SU-DHL-6 (cell line): ENCODE results near the gene S100A16.

Source experiments
- H2AFZ ChIP-seq: fragments of 200-600 bp; sonication (generic); 2 replicates; pipeline ENCODE4 v1.6.1; 2014; ENCODE audit warnings: low read depth, mild to moderate bottlenecking, moderate library complexity, mixed read lengths, antibody characterized with exemption, low read length; ENCODE audit not compliant: severe bottlenecking
- H3F3A ChIP-seq: fragments of 200-600 bp; shearing (Covaris generic); 2 replicates; pipeline ENCODE4 v1.6.0; 2016; ENCODE audit warnings: antibody characterized with exemption, mild to moderate bottlenecking; ENCODE audit not compliant: insufficient read depth
- H3K27ac ChIP-seq: fragments of 200-600 bp; sonication (generic); 2 replicates; pipeline ENCODE4 v1.5.1; 2016; ENCODE audit warnings: low read depth, mild to moderate bottlenecking, low read length, moderate library complexity, mixed read lengths
- H3K27me3 ChIP-seq: fragments of 200-600 bp; sonication (generic), shearing (Covaris generic); 2 replicates; pipeline ENCODE4 v1.6.0; 2014; ENCODE audit warnings: mild to moderate bottlenecking, low read length
- H3K36me3 ChIP-seq: fragments of 200-600 bp; sonication (generic); 2 replicates; pipeline ENCODE4 v1.6.1; 2014; ENCODE audit warnings: mild to moderate bottlenecking, low read length, mixed read lengths
- H3K4me2 ChIP-seq: fragments of 300-600, 200-600 bp; shearing (Covaris generic), sonication (generic); 2 replicates; pipeline ENCODE4 v1.6.0; 2014; ENCODE audit warnings: low read length, low read depth, mild to moderate bottlenecking; ENCODE audit not compliant: poor library complexity, severe bottlenecking
- H3K4me3 ChIP-seq: fragments of 200-600 bp; sonication (generic); 2 replicates; pipeline ENCODE4 v1.5.1; 2014; ENCODE audit warnings: antibody characterized with exemption, low read length, mild to moderate bottlenecking, mixed read lengths; ENCODE audit not compliant: insufficient read depth, poor library complexity, severe bottlenecking
- H3K79me2 ChIP-seq: fragments of 200-600 bp; sonication (generic); 2 replicates; pipeline ENCODE4 v1.6.1; 2014; ENCODE audit warnings: mild to moderate bottlenecking, low read length, moderate library complexity; ENCODE audit not compliant: insufficient read depth
- H3K9ac ChIP-seq: fragments of 200-600 bp; sonication (generic); 2 replicates; pipeline ENCODE4 v1.7.0; 2014; ENCODE audit warnings: mild to moderate bottlenecking, low read length
- H3K9me2 ChIP-seq: fragments of 200-600 bp; sonication (generic); replicated peaks from 2 replicates; pipeline ENCODE4 v1.6.1; 2014; ENCODE audit warnings: low read length; ENCODE audit not compliant: insufficient read depth
- H3K9me3 ChIP-seq: fragments of 200-600 bp; sonication (generic); 2 replicates; pipeline ENCODE4 v1.6.1; 2014; ENCODE audit warnings: low read length, mixed read lengths; ENCODE audit not compliant: insufficient read depth
- H4K20me1 ChIP-seq: fragments of 200-600 bp; sonication (generic); 2 replicates; pipeline ENCODE4 v1.6.1; 2014; ENCODE audit warnings: low read depth, mild to moderate bottlenecking, antibody characterized with exemption, low read length, moderate library complexity, mixed read lengths
- EZH2phosphoT487 ChIP-seq: fragments of 200-600 bp; sonication (generic), shearing (Covaris generic); conservative IDR thresholded peaks from 2 replicates; pipeline ENCODE4 v1.6.1; 2018; ENCODE audit warnings: mild to moderate bottlenecking, antibody characterized with exemption, low read length, moderate library complexity, mixed read lengths
- TF ChIP-seq, protein P1 (sequence below): fragments of 200-600 bp; sonication (generic); IDR thresholded peaks from one replicate; pipeline ENCODE4 v1.5.1; 2017; ENCODE audit warnings: antibody characterized with exemption, mild to moderate bottlenecking, low read length, moderate library complexity; ENCODE audit not compliant: insufficient read depth, poor library complexity, severe bottlenecking

The S100A16 gene

DNA sequence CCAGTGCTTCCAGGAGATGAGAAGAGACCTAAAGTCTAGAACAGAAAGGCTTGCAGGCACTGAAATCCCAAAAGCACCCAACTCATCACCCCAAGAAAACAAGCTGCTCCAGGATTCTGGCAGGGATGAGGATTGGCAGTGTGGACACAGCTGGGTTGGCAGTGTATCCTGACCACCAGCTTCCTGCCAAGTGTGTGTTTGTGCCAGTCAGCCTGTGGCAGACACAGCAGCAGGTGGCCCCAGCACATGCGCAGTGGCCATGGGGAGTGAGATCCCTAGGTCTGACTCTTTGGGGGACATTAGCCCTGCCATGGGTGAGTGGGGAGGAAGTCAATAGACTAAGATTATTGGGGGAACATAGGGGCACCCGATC is 36.9 kb upstream of the S100A16 start:
- Histone ChIP-seq H3K4me2 (no peak overlapping the region), H3K27ac (no peak overlapping the region), H3K9me2 (no peaks in the 10 kb centered on the region), H3K9ac (no peak overlapping the region), H2AFZ (no peak overlapping the region), H3K79me2 (no peaks in the 10 kb centered on the region), H3K27me3 (no peaks in the 10 kb centered on the region), H3K4me3 (no peak overlapping the region), H3K9me3 (no peaks in the 10 kb centered on the region), H3F3A (0 out of 2 replicates have a peak, but pooled peaks cover 5% of the 10 kb centered on the region), H3K36me3 (peaks cover 3% of the 10 kb centered on the region; the same call in 1 of the 2 replicates), H4K20me1 (no peaks in the 10 kb centered on the region)
- TF ChIP-seq, protein P1, sequence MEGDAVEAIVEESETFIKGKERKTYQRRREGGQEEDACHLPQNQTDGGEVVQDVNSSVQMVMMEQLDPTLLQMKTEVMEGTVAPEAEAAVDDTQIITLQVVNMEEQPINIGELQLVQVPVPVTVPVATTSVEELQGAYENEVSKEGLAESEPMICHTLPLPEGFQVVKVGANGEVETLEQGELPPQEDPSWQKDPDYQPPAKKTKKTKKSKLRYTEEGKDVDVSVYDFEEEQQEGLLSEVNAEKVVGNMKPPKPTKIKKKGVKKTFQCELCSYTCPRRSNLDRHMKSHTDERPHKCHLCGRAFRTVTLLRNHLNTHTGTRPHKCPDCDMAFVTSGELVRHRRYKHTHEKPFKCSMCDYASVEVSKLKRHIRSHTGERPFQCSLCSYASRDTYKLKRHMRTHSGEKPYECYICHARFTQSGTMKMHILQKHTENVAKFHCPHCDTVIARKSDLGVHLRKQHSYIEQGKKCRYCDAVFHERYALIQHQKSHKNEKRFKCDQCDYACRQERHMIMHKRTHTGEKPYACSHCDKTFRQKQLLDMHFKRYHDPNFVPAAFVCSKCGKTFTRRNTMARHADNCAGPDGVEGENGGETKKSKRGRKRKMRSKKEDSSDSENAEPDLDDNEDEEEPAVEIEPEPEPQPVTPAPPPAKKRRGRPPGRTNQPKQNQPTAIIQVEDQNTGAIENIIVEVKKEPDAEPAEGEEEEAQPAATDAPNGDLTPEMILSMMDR = no peak
- no peak for TF ChIP-seq EZH2phosphoT487

DNA sequence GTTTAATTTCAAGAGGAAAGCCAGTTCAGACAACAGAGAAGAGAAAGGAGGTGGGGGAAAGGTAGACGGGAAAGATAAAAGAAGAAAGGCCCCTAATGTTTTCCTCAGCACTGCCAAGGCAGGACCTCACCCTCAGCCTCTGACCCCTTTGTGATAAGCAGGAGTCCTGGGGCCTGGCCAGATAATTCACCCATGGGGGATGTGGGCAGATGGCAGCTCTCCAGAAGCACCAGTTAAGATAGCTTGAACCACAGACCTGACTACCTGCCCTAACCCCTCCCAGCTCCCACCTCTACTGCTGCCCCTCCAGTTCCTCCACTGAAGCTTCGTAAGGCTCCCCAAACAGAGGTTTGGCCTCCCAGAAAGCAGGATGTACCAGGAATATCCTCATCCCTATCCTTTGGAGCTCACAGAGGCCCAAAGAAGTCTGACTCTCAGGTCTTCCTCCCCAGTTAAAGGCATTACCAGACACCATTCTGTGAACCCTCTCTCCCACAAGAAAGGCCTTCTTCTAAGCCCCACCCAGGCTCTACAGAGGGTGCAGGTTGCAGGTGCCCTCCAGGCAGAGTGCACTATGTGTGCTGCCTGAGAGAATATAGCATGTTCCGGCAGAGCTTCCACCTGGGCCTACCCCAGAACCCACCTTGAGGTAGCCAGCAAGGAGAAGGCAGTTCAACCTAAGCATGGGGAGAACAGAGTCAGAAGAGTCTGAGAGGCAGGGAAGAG is 36.4 kb upstream of the S100A16 start:
- no peak overlapping the region for H3K27ac ChIP-seq
- H4K20me1 ChIP-seq = no peaks in the 10 kb centered on the region
- H3K9me3 ChIP-seq = no peaks in the 10 kb centered on the region
- TF ChIP-seq EZH2phosphoT487 = no peak
- TF ChIP-seq, protein P1 = no peak
- no peak overlapping the region for H2AFZ ChIP-seq
- H3K9ac ChIP-seq = no peak overlapping the region
- H3K36me3 ChIP-seq = peaks cover 9% of the 10 kb centered on the region; the same call in 1 of the 2 replicates
- no peaks in the 10 kb centered on the region for H3K79me2 ChIP-seq
- H3K27me3 ChIP-seq = no peaks in the 10 kb centered on the region
- no peaks in the 10 kb centered on the region for H3K9me2 ChIP-seq
- peaks cover 7% of the 10 kb centered on the region; the same call in 1 of the 2 replicates for H3F3A ChIP-seq
- H3K4me2 ChIP-seq = no peak overlapping the region
- H3K4me3 ChIP-seq = no peak overlapping the region

- Histone ChIP-seq H3K9ac (no peak overlapping the region), H3K27ac (no peak overlapping the region), H3K4me2 (no peak overlapping the region), H3K4me3 (no peak overlapping the region), H3K9me3 (no peaks in the 10 kb centered on the region), H3K79me2 (no peaks in the 10 kb centered on the region), H3K9me2 (no peaks in the 10 kb centered on the region), H3F3A (peaks cover 14% of the 10 kb centered on the region; the same call in 1 of the 2 replicates), H3K36me3 (peaks cover 20% of the 10 kb centered on the region; the same call in 1 of the 2 replicates), H3K27me3 (no peaks in the 10 kb centered on the region), H4K20me1 (no peaks in the 10 kb centered on the region), H2AFZ (no peak overlapping the region)
- TF ChIP-seq, protein P1 = no peak
- TF ChIP-seq EZH2phosphoT487 = no peak
Observed at GRCh38 chr1:153648000-153648643, 35.2 kb upstream of the S100A16 start.
